Loucy (cell line): ENCODE results near the gene PRRG3.

Source experiments
- EZH2phosphoT487 ChIP-seq: fragments of 200-600 bp; IDR thresholded peaks from 2 replicates; pipeline ENCODE4 v1.6.1; 2018; ENCODE audit warnings: antibody characterized with exemption, mild to moderate bottlenecking, moderate library complexity, borderline replicate concordance
- TF ChIP-seq, protein P1 (sequence below): fragments of 200-600 bp; sonication (generic); conservative IDR thresholded peaks from 2 replicates; pipeline ENCODE4 v1.5.1; 2014; ENCODE audit warnings: mild to moderate bottlenecking, antibody characterized with exemption, low read length

DNA sequence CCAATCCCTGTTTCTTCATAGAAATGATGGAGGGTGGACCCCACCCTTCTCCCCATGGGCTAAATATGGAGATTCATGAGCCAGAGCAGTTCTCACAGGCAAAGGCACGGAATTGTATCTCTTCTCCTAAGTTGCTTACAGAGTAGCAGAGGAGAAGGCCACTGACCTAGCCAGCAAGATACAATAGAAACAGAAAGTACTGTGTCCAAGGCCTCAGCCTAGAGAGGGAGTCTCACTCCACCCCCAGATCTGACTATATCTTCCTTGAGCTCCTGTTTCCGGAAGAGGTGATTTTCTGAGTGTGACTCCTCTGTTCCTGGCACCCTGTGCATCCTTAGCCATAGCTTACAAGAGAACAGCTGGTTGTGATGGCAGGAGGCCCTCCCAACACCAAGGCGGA is 20.5 kb downstream of the PRRG3 start, which contains the start of gene FATE1:
- TF ChIP-seq, protein P1, sequence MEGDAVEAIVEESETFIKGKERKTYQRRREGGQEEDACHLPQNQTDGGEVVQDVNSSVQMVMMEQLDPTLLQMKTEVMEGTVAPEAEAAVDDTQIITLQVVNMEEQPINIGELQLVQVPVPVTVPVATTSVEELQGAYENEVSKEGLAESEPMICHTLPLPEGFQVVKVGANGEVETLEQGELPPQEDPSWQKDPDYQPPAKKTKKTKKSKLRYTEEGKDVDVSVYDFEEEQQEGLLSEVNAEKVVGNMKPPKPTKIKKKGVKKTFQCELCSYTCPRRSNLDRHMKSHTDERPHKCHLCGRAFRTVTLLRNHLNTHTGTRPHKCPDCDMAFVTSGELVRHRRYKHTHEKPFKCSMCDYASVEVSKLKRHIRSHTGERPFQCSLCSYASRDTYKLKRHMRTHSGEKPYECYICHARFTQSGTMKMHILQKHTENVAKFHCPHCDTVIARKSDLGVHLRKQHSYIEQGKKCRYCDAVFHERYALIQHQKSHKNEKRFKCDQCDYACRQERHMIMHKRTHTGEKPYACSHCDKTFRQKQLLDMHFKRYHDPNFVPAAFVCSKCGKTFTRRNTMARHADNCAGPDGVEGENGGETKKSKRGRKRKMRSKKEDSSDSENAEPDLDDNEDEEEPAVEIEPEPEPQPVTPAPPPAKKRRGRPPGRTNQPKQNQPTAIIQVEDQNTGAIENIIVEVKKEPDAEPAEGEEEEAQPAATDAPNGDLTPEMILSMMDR: no peak
- no peak for TF ChIP-seq EZH2phosphoT487
